Progenitor cell of endocrine pancreas (in vitro differentiated cells): ENCODE data around the gene PMEPA1. TPM values are rescaled to one million over a fixed set of nuclear protein-coding genes. Genes with fewer than 3 reads are reported as not detected.

Experiments used
- DNase-seq: peaks from one replicate; pipeline ENCODE4 v3.0.0; 2021; ENCODE audit warnings: low spot score; ENCODE audit not compliant: unreplicated experiment
- H3K27ac Mint-ChIP-seq: 2 replicates; pipeline ENCODE4 v1.8.0; 2021; ENCODE audit warnings: mild to moderate bottlenecking, moderate library complexity, mixed read lengths
- H3K27me3 Mint-ChIP-seq: 2 replicates; pipeline ENCODE4 v1.8.0; 2021; ENCODE audit warnings: mixed read lengths
- H3K36me3 Mint-ChIP-seq: 2 replicates; pipeline ENCODE4 v1.8.0; 2022; ENCODE audit warnings: mixed read lengths; ENCODE audit not compliant: insufficient read depth
- H3K4me1 Mint-ChIP-seq: 2 replicates; pipeline ENCODE4 v1.8.0; 2021; ENCODE audit warnings: low read depth, mixed read lengths
- H3K4me3 Mint-ChIP-seq: 2 replicates; pipeline ENCODE4 v1.8.0; 2021; ENCODE audit warnings: low read depth, mild to moderate bottlenecking, moderate library complexity, mixed read lengths
- H3K9me3 Mint-ChIP-seq: 2 replicates; pipeline ENCODE4 v1.8.0; 2021; ENCODE audit warnings: low read depth, mixed read lengths
- total RNA-seq: library from RNA; stranded (reverse); gene quantifications from 2 replicates; pipeline ENCODE4 v1.2.1, GENCODE V29; 2021
- TF ChIP-seq, protein P1 (sequence below): fragments of 200-600 bp; sonication (generic); IDR thresholded peaks from one replicate; pipeline ENCODE4 v1.5.0; 2021; ENCODE audit warnings: antibody characterized with exemption, mild to moderate bottlenecking; ENCODE audit not compliant: unreplicated experiment

The PMEPA1 gene
- total RNA-seq, 1 donor from 2014 or later: 9.1 TPM

GRCh38 chr20:57653910-57654309, 55.9 kb downstream of the PMEPA1 start:
- no peaks in the 10 kb centered on the region for H3K9me3 Mint-ChIP-seq
- DNase-seq: no peak
- H3K27me3 Mint-ChIP-seq: peaks cover 3% of the 10 kb centered on the region
- peaks cover 11% of the 10 kb centered on the region for H3K4me1 Mint-ChIP-seq
- H3K27ac Mint-ChIP-seq: no peak overlapping the region
- TF ChIP-seq, protein P1, sequence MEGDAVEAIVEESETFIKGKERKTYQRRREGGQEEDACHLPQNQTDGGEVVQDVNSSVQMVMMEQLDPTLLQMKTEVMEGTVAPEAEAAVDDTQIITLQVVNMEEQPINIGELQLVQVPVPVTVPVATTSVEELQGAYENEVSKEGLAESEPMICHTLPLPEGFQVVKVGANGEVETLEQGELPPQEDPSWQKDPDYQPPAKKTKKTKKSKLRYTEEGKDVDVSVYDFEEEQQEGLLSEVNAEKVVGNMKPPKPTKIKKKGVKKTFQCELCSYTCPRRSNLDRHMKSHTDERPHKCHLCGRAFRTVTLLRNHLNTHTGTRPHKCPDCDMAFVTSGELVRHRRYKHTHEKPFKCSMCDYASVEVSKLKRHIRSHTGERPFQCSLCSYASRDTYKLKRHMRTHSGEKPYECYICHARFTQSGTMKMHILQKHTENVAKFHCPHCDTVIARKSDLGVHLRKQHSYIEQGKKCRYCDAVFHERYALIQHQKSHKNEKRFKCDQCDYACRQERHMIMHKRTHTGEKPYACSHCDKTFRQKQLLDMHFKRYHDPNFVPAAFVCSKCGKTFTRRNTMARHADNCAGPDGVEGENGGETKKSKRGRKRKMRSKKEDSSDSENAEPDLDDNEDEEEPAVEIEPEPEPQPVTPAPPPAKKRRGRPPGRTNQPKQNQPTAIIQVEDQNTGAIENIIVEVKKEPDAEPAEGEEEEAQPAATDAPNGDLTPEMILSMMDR: no peak
- no peak overlapping the region for H3K4me3 Mint-ChIP-seq
- peaks cover 4% of the 10 kb centered on the region for H3K36me3 Mint-ChIP-seq

- DNase-seq: no peak
- Mint-ChIP-seq H3K4me3 (no peak overlapping the region), H3K27me3 (peaks cover 3% of the 10 kb centered on the region)
Measured at GRCh38 chr20:57653546-57653900, 56.3 kb downstream of the PMEPA1 start.

GRCh38 chr20:57652606-57653545, 56.9 kb downstream of the PMEPA1 start:
- Mint-ChIP-seq H3K4me1 (peaks cover 11% of the 10 kb centered on the region), H3K27me3 (peaks cover 6% of the 10 kb centered on the region), H3K4me3 (no peak overlapping the region), H3K9me3 (no peaks in the 10 kb centered on the region), H3K36me3 (peaks cover 6% of the 10 kb centered on the region), H3K27ac (no peak overlapping the region)
- TF ChIP-seq, protein P1: no peak
- no peak for DNase-seq

More at GRCh38 chr20:57653546-57653900, 56.3 kb downstream of the PMEPA1 start:
- Mint-ChIP-seq H3K9me3 (no peaks in the 10 kb centered on the region), H3K27ac (no peak overlapping the region), H3K4me1 (peaks cover 11% of the 10 kb centered on the region), H3K36me3 (peaks cover 4% of the 10 kb centered on the region)
- TF ChIP-seq, protein P1: no peak

- peaks cover 6% of the 10 kb centered on the region for H3K36me3 Mint-ChIP-seq
- DNase-seq: no peak
- peaks cover 6% of the 10 kb centered on the region for H3K27me3 Mint-ChIP-seq
- no peak overlapping the region for H3K4me3 Mint-ChIP-seq
- no peaks in the 10 kb centered on the region for H3K9me3 Mint-ChIP-seq
- H3K27ac Mint-ChIP-seq: no peak overlapping the region
- H3K4me1 Mint-ChIP-seq: peaks cover 11% of the 10 kb centered on the region
- TF ChIP-seq, protein P1: no peak
Measured at GRCh38 chr20:57651881-57652605, 57.8 kb downstream of the PMEPA1 start.

- TF ChIP-seq, protein P1: no peak
- peaks cover 13% of the 10 kb centered on the region for H3K4me1 Mint-ChIP-seq
- peaks cover 8% of the 10 kb centered on the region for H3K36me3 Mint-ChIP-seq
- no peak overlapping the region for H3K27ac Mint-ChIP-seq
- H3K9me3 Mint-ChIP-seq: peaks cover 4% of the 10 kb centered on the region
- H3K27me3 Mint-ChIP-seq: peaks cover 8% of the 10 kb centered on the region
- no peak overlapping the region for H3K4me3 Mint-ChIP-seq
- DNase-seq: no peak
Measured at GRCh38 chr20:57650756-57651483, 58.9 kb downstream of the PMEPA1 start.
